ENCODE results near the gene FOXL2NB.

Gene FOXL2NB

DNA sequence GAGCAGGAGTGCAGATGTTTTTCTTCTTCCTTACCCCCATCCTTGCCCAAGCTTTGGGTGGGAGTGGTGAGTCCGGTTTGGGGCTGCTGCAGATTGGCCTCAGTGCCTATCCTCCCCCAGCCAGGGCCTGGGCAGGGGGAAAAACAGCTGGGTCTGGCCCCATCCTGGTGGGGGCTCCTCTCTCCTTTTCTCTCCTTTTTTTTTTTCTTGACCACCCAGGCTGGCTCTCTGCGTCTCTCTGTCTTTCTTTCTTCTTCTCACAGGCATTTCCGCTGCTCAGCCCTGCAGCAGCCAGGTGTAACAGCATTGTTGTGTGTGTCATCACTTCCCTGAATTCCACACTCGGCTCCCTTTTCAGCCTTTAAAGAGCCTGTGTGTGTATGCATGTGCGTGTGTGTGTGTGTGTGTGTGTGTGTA is 2.0 kb downstream of the FOXL2NB start:
- Histone ChIP-seq H3K79me2 (ENCODE audit: insufficient read depth, low read length) (no peaks in the 10 kb centered on the region), H3K36me3 (ENCODE audit: insufficient read depth, low read length) (no peaks in the 10 kb centered on the region), H3K4me1 (ENCODE audit: insufficient read depth, low read length, severe bottlenecking) (no peaks in the 10 kb centered on the region), H3K9ac (ENCODE audit: low read length) (no peak overlapping the region), H3K9me3 (ENCODE audit: low read length) (no peaks in the 10 kb centered on the region), H3K4me3 (ENCODE audit: low read depth, low read length, poor library complexity, severe bottlenecking) (no peak overlapping the region), H3K27ac (ENCODE audit: low read depth, low read length, poor library complexity, severe bottlenecking) (no peak overlapping the region), H3K9me2 (ENCODE audit: low read depth, low read length) (no peaks in the 10 kb centered on the region), H3K4me2 (ENCODE audit: low read length) (no peak overlapping the region), H4K20me1 (ENCODE audit: insufficient read depth, low read length) (no peaks in the 10 kb centered on the region), H2AFZ (ENCODE audit: low read length) (no peak overlapping the region), H3K27me3 (ENCODE audit: insufficient read depth, low read length) (no peaks in the 10 kb centered on the region; the same call in 1 of the 2 replicates), H3F3A (ENCODE audit: insufficient read depth, low read length) (no peaks in the 10 kb centered on the region)
- TF ChIP-seq, protein P1, sequence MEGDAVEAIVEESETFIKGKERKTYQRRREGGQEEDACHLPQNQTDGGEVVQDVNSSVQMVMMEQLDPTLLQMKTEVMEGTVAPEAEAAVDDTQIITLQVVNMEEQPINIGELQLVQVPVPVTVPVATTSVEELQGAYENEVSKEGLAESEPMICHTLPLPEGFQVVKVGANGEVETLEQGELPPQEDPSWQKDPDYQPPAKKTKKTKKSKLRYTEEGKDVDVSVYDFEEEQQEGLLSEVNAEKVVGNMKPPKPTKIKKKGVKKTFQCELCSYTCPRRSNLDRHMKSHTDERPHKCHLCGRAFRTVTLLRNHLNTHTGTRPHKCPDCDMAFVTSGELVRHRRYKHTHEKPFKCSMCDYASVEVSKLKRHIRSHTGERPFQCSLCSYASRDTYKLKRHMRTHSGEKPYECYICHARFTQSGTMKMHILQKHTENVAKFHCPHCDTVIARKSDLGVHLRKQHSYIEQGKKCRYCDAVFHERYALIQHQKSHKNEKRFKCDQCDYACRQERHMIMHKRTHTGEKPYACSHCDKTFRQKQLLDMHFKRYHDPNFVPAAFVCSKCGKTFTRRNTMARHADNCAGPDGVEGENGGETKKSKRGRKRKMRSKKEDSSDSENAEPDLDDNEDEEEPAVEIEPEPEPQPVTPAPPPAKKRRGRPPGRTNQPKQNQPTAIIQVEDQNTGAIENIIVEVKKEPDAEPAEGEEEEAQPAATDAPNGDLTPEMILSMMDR (IDR thresholded peaks at IDR 0.05; ENCODE audit: low read length): no peak
- no peak for TF ChIP-seq EZH2 (IDR thresholded peaks at IDR 0.05; ENCODE audit: borderline replicate concordance, low read length)

DNA sequence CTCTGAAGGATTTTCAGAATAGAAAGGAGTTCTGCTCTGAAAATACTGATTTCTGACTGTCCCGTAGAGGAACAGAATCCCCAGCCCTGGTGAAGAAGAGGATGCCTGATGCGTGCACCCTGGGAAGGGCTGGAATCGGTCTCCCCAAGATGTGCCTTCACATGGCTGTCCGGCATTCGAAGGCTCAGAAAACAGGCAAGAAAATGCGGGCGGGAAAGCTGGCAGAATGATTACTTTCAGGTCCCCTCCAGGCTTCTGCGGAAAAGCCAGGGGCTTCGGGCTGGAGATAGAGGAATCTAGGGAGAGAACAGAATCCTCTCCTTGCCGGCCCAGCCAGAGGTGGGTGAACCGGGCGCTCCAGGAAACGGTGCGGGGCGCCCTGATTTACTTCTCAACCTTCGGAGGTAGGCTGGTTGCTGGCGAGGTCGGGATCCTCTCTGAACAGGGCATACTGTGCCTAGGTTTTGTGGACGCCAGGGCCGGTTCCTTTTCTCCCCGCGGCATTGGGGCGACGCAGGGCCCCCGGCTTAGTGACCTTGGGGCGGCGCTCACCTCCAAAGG is 2.5 kb downstream of the FOXL2NB start:
- Histone ChIP-seq H3K4me1 (ENCODE audit: insufficient read depth, low read length, severe bottlenecking) (no peaks in the 10 kb centered on the region), H3K9me2 (ENCODE audit: low read depth, low read length) (no peaks in the 10 kb centered on the region), H3K4me3 (ENCODE audit: low read depth, low read length, poor library complexity, severe bottlenecking) (no peak overlapping the region), H2AFZ (ENCODE audit: low read length) (no peak overlapping the region), H3K4me2 (ENCODE audit: low read length) (no peak overlapping the region), H3K36me3 (ENCODE audit: insufficient read depth, low read length) (no peaks in the 10 kb centered on the region), H3K9me3 (ENCODE audit: low read length) (no peaks in the 10 kb centered on the region), H3K27ac (ENCODE audit: low read depth, low read length, poor library complexity, severe bottlenecking) (no peak overlapping the region), H3K27me3 (ENCODE audit: insufficient read depth, low read length) (no peaks in the 10 kb centered on the region; the same call in 1 of the 2 replicates), H4K20me1 (ENCODE audit: insufficient read depth, low read length) (no peaks in the 10 kb centered on the region), H3K79me2 (ENCODE audit: insufficient read depth, low read length) (no peaks in the 10 kb centered on the region), H3K9ac (ENCODE audit: low read length) (no peak overlapping the region), H3F3A (ENCODE audit: insufficient read depth, low read length) (no peaks in the 10 kb centered on the region)
- TF ChIP-seq EZH2 (IDR thresholded peaks at IDR 0.05; ENCODE audit: borderline replicate concordance, low read length): no peak
- TF ChIP-seq, protein P1 (IDR thresholded peaks at IDR 0.05; ENCODE audit: low read length): no peak

DNA sequence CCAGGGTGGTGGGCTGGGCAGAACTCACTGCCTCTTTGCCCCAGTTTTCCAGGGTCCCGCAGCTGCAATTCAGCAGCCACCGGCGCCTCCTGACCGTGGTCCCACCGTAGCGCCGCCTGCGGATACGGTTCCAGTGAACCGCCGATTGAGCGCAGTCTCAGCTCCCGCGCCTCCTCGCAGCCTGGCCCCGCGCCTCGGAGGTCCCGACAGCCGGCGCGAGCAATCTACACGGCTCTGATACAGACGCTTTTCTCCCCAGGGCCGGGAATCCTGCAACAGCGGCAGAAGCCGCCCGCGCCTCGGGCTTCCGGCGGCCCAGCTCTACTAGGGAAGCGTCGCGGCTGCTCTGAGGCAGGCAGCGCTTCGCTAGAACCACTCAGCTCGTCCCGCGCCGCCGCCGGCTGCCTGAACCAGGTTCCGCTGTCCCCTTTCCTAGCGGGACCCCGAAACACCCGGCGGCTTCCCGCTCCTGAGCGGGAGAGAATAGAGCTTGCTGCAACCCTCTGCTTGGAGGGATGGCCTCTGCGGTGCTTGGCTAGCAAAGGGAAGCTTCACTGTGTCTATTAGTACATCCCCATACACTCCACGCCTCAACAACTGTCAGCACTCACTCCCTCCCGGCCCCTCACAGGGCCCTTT is 3.1 kb downstream of the FOXL2NB start:
- Histone ChIP-seq H3K79me2 (ENCODE audit: insufficient read depth, low read length) (no peaks in the 10 kb centered on the region), H2AFZ (ENCODE audit: low read length) (no peak overlapping the region), H3K4me1 (ENCODE audit: insufficient read depth, low read length, severe bottlenecking) (no peaks in the 10 kb centered on the region), H3F3A (ENCODE audit: insufficient read depth, low read length) (no peaks in the 10 kb centered on the region), H3K9ac (ENCODE audit: low read length) (no peak overlapping the region), H3K9me2 (ENCODE audit: low read depth, low read length) (no peaks in the 10 kb centered on the region), H3K27me3 (ENCODE audit: insufficient read depth, low read length) (no peaks in the 10 kb centered on the region; the same call in 1 of the 2 replicates), H3K4me2 (ENCODE audit: low read length) (no peak overlapping the region), H3K9me3 (ENCODE audit: low read length) (no peaks in the 10 kb centered on the region), H3K27ac (ENCODE audit: low read depth, low read length, poor library complexity, severe bottlenecking) (no peak overlapping the region), H3K36me3 (ENCODE audit: insufficient read depth, low read length) (no peaks in the 10 kb centered on the region), H4K20me1 (ENCODE audit: insufficient read depth, low read length) (no peaks in the 10 kb centered on the region), H3K4me3 (ENCODE audit: low read depth, low read length, poor library complexity, severe bottlenecking) (no peak overlapping the region)
- TF ChIP-seq EZH2 (IDR thresholded peaks at IDR 0.05; ENCODE audit: borderline replicate concordance, low read length): no peak
- TF ChIP-seq, protein P1 (IDR thresholded peaks at IDR 0.05; ENCODE audit: low read length): no peak

Measured in OCI-LY1 (cell line).